ENCODE data around the gene TCAP.

TCAP gene

DNA sequence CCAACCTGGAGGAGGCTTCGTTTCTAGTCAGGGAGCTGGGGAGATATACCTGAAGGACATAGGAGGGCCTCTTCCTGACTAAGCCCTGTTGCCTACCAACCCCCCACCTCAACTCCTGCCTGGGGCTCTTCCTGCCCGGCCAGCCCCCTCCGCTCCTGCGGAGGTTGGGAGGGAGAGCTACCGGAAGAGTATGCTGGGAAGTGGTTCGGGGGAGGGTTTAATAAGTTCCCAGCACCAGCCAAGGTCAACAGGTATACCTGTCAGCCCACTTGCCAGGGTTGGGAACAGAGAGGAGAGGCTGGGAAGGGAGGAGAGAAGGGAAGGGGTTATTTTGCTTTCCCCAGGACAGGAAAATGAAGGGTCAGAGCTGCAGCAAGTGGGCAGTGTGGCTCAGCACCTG lies 33.7 kb upstream of the TCAP start:
- FAIRE-seq (no peak), DNase-seq (ENCODE audit: insufficient read length, low spot score) (no peak)

DNA sequence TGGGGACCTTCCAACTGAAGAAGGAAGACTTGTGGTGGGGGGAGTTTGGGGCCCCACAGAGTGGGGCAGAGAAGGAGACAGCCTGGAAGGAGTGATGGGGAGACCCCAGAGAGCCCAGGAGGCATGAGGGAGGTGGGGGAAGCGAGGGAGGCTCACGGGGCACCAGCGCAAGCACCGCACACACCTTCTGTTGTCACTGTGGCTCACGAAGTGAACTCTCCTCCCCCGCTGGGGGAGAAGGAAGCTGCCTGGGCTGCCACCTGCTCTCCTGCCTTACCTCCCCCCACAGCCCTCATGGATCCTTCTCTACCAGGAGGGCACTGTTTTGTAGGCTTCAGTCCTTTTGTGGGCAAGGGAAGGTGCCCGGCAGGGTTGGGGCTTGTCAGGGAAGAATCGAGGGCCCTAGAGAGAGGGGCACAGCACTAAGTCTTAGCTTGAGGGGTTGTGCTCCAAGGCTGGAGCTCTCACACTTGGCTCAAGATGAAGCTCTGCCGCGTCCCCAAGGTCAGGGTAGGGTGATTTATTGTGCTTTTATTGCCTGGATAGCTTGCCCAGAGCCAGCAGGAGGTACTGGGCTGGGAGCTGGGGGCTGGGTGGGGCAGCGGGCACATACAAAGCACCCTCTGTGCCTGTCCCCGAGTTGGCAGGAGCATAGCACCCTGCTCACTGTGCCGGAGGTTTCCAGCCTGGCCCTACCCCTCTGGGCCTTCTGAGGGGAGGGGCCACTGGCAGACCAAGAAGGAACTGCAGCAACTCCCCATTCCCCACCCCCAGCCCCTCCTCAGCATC lies 32.8 kb upstream of the TCAP start:
- TF ChIP-seq, protein P1, sequence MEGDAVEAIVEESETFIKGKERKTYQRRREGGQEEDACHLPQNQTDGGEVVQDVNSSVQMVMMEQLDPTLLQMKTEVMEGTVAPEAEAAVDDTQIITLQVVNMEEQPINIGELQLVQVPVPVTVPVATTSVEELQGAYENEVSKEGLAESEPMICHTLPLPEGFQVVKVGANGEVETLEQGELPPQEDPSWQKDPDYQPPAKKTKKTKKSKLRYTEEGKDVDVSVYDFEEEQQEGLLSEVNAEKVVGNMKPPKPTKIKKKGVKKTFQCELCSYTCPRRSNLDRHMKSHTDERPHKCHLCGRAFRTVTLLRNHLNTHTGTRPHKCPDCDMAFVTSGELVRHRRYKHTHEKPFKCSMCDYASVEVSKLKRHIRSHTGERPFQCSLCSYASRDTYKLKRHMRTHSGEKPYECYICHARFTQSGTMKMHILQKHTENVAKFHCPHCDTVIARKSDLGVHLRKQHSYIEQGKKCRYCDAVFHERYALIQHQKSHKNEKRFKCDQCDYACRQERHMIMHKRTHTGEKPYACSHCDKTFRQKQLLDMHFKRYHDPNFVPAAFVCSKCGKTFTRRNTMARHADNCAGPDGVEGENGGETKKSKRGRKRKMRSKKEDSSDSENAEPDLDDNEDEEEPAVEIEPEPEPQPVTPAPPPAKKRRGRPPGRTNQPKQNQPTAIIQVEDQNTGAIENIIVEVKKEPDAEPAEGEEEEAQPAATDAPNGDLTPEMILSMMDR (IDR thresholded peaks at IDR 0.05; ENCODE audit: insufficient read depth, missing control alignments), result no peak
- DNase-seq (ENCODE audit: insufficient read length, low spot score), result no peak
- FAIRE-seq, result no peak

More for the DNA sequence above, 33.7 kb upstream of the TCAP start:
- TF ChIP-seq, protein P1 (IDR thresholded peaks at IDR 0.05; ENCODE audit: insufficient read depth, missing control alignments), result no peak

DNA sequence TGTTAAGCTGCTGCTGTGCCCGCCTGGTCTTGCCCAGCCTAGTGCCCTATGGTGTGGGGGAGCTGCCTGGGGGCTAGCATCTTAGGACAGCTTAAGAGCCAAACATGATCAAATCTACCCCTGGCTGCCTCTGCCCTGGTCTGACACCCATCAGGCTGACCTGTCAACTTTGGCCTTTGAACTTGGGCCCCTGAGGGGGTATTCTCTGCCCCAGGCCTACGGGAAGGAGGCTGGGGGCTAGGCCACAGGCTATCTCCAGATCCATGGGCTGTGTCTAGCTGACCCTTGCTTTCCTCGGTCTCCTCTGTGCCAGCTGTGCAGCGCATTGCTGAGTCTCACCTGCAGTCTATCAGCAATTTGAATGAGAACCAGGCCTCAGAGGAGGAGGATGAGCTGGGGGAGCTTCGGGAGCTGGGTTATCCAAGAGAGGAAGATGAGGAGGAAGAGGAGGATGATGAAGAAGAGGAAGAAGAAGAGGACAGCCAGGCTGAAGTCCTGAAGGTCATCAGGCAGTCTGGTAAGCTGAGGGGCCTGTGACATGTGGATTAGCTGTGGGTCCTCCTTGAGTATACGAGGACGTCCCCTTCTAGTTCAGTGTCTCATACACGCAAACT lies 31.5 kb upstream of the TCAP start:
- no peak for FAIRE-seq
- TF ChIP-seq, protein P1 (IDR thresholded peaks at IDR 0.05; ENCODE audit: insufficient read depth, missing control alignments), result no peak
- DNase-seq (ENCODE audit: insufficient read length, low spot score), result no peak

DNA sequence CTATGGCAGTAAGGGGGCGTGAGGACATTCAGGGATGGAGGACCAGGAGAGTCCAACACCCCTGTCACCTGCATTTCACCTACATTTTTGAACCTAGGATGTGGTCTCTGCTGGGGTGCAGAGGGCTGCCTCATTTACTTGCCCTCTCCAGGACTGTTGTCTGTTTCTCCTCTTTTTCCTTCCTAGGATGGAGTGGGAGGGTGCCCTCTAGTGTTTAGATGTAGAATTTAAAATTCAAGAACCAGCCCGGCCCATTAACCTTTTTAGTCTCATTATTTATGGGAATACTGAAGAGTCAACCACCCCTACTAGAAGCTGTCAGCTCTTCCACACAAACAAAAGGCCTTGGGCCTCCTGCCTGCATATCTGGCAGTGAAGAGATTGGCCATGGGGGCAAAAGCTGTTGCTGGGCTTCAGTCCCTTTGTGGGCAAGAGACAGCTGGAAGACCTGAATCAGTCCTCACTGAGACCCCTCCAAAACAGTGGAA lies 30.7 kb upstream of the TCAP start:
- TF ChIP-seq, protein P1 (IDR thresholded peaks at IDR 0.05; ENCODE audit: insufficient read depth, missing control alignments), result peak; percentile 83
- FAIRE-seq (no peak), DNase-seq (ENCODE audit: insufficient read length, low spot score) (no peak)

DNA sequence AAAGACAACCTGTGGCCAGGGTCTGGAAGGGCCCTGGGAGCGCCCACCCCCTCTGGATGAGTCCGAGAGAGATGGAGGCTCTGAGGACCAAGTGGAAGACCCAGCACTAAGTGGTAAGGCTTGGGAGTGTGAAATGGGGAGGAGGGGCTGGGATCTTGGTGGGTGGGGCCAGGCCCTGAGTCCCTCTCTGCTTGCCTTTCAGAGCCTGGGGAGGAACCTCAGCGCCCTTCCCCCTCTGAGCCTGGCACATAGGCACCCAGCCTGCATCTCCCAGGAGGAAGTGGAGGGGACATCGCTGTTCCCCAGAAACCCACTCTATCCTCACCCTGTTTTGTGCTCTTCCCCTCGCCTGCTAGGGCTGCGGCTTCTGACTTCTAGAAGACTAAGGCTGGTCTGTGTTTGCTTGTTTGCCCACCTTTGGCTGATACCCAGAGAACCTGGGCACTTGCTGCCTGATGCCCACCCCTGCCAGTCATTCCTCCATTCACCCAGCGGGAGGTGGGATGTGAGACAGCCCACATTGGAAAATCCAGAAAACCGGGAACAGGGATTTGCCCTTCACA lies 29.5 kb upstream of the TCAP start:
- no peak for DNase-seq (ENCODE audit: insufficient read length, low spot score)
- FAIRE-seq, result no peak
- TF ChIP-seq, protein P1 (IDR thresholded peaks at IDR 0.05; ENCODE audit: insufficient read depth, missing control alignments), result no peak

DNA sequence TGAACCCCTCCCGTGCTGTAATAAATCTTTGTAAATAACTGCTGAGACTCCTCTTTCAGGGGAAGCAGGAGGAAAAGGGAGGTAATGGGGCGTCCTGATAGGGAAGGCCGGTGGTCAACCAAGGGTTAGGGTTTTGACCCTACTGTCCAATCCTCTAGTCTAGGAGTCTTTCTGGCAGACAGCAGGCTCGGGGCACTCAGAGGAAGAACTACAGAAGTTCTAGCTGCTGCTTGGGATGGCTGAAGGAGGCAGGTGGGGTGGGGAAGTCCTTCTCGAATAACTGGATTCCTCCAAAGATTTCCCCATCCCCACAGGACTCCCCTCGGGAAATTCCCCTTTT lies 28.6 kb upstream of the TCAP start:
- DNase-seq (ENCODE audit: insufficient read length, low spot score), result no peak
- FAIRE-seq, result no peak
- TF ChIP-seq, protein P1 (IDR thresholded peaks at IDR 0.05; ENCODE audit: insufficient read depth, missing control alignments), result no peak
